MCF 10A (cell line): ENCODE measurements around the gene CHD3. TPM values are rescaled to one million over a fixed set of nuclear protein-coding genes. Genes with fewer than 3 reads are reported as not detected.

Source experiments
- BruUV-seq: library from RNA; stranded (reverse); fragments of 400-500 nt; replicated peaks from 2 replicates; lab custom pipeline; 2021; lab: Mats Ljungman, UMichigan
- CTCF ChIA-PET: fragments of 300-600 bp; sonication (Branson Sonifier 250); formaldehyde crosslinking; extraction: SDS; loops from one replicate; lab custom pipeline; 2021; ENCODE audit warnings: antibody characterized with exemption, inconsistent platforms; lab: Yijun Ruan, JAX
- POLR2A ChIA-PET: fragments of 300-600, 350-650 bp; sonication (Branson Sonifier 250); formaldehyde crosslinking; extraction: SDS; loops from one replicate; lab custom pipeline; 2020; ENCODE audit warnings: antibody characterized with exemption, inconsistent platforms; lab: Yijun Ruan, JAX
- DNase-seq: peaks from one replicate; pipeline ENCODE4 v3.0.0-alpha.2; 2018; ENCODE audit not compliant: unreplicated experiment
- H3K27ac Mint-ChIP-seq: one replicate; pipeline ENCODE4 v1.8.0; 2022; ENCODE audit warnings: mild to moderate bottlenecking, low read depth, mixed read lengths; ENCODE audit not compliant: unreplicated experiment
- H3K27me3 Mint-ChIP-seq: one replicate; pipeline ENCODE4 v1.8.0; 2022; ENCODE audit warnings: mixed read lengths; ENCODE audit not compliant: insufficient read depth, unreplicated experiment
- H3K36me3 Mint-ChIP-seq: one replicate; pipeline ENCODE4 v1.8.0; 2022; ENCODE audit warnings: mild to moderate bottlenecking, moderate library complexity, mixed read lengths; ENCODE audit not compliant: insufficient read depth, unreplicated experiment
- H3K4me1 Mint-ChIP-seq: one replicate; pipeline ENCODE4 v1.8.0; 2022; ENCODE audit warnings: mixed read lengths; ENCODE audit not compliant: insufficient read depth, unreplicated experiment
- H3K4me3 Mint-ChIP-seq: one replicate; pipeline ENCODE4 v1.8.0; 2022; ENCODE audit warnings: mild to moderate bottlenecking, moderate library complexity, mixed read lengths; ENCODE audit not compliant: unreplicated experiment
- H3K9me3 Mint-ChIP-seq: one replicate; pipeline ENCODE4 v1.8.0; 2022; ENCODE audit warnings: mixed read lengths; ENCODE audit not compliant: unreplicated experiment
- CTCF ChIP-seq: fragments of 200-600 bp; IDR thresholded peaks from one replicate; pipeline ENCODE4 v1.8.0; 2022; ENCODE audit warnings: antibody characterized with exemption, mild to moderate bottlenecking; ENCODE audit not compliant: unreplicated experiment
- intact Hi-C: fragments of 100-400 bp; cut with micrococcal nuclease; formaldehyde crosslinking; loops from 2 replicates; pipeline ENCODE4 v1.14.1; 2022
- total RNA-seq: library from RNA; stranded (reverse); gene quantifications from 2 replicates; pipeline ENCODE4 v1.2.3, GENCODE V29; 2022

CHD3 gene
- total RNA-seq, 1 experiment from 2014 or later, result 87.1 TPM

DNA sequence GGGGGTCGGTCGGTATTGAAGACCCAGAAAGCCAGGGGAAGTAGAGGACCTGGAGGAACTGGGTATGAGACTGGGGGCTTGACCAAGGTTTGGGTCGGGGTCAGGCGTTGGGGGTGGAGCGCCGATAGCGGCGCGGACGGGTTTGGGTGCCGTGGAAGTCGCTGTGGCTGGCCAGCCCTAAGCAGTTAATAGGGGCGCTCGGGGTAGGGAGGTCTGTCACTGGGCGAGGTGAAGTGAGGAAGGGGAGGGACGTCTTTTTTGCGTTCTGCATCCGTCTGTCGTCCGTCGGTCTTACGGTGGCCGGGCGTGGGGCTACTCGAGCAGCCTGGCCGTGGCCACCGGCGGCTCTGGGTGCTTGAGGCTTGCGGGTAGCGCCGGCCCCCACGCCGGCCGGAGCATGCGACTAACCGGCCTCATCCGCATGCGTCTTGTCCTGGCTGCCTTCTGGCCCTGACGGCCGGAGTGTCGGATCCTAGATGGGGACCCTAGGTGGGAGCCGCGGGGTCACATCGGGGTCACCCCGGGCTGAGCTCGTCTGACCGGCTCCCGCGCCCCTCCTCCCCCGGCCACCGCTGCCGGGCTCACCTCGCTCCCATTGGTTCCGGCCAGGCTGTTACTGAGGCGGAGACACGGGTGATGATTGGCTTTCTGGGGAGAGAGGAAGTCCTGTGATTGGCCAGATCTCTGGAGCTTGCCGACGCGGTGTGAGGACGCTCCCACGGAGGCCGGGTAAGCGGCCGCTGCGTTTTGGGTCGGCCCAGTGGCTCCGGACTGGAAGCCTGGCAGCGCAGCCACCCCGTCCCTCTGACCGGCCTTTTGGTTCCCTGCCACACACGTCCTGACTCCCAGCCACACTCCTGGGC is 44.1 kb upstream of the CHD3 start:
- H3K27me3 Mint-ChIP-seq, result no peaks in the 10 kb centered on the region
- no peak for TF ChIP-seq CTCF
- CTCF ChIA-PET, result interaction anchor here (0.6 to 2.4 kb wide), 14 partner anchors 10 to 278 kb away, joined by 3 to 17 read pairs (median 4); partner anchors contain the start of genes KDM6B and NAA38
- H3K4me1 Mint-ChIP-seq, result peaks cover 27% of the 10 kb centered on the region
- no peaks in the 10 kb centered on the region for H3K9me3 Mint-ChIP-seq
- BruUV-seq, result TSS peak; percentile 21
- POLR2A ChIA-PET, result interaction anchor here (0.6 to 5.7 kb wide), 23 partner anchors 10 to 601 kb away, joined by 3 to 97 read pairs (median 4); partner anchors contain the start of genes ALOXE3, CNTROB, CYB5D1 and KDM6B
- DNase-seq, result peak; percentile 96
- H3K36me3 Mint-ChIP-seq, result peaks cover 57% of the 10 kb centered on the region
- intact Hi-C loops, result loop anchor here (1.0 kb wide), 1 partner anchor 8 kb away; no protein-coding TSS in a partner anchor
- H3K27ac Mint-ChIP-seq, result peak overlapping the region; percentile 87
- peak overlapping the region; percentile 79 for H3K4me3 Mint-ChIP-seq

- no peak for TF ChIP-seq CTCF
- intact Hi-C loops, result no loop called here
- H3K36me3 Mint-ChIP-seq, result peaks cover 53% of the 10 kb centered on the region
- H3K27me3 Mint-ChIP-seq, result no peaks in the 10 kb centered on the region
- peak overlapping the region; percentile 79 for H3K4me3 Mint-ChIP-seq
- CTCF ChIA-PET, result interaction anchor here (0.5 to 2.4 kb wide), 14 partner anchors 11 to 460 kb away, joined by 3 to 17 read pairs (median 4); partner anchors contain the start of genes KDM6B and NAA38
- no peak for DNase-seq
- no TSS peak for BruUV-seq
- POLR2A ChIA-PET, result interaction anchor here (0.6 to 5.7 kb wide), 17 partner anchors 11 to 600 kb away, joined by 3 to 97 read pairs (median 4); partner anchors contain the start of genes ALOXE3, CNTROB, CYB5D1 and KDM6B
- H3K9me3 Mint-ChIP-seq, result no peaks in the 10 kb centered on the region
- H3K27ac Mint-ChIP-seq, result no peak overlapping the region
- H3K4me1 Mint-ChIP-seq, result peaks cover 20% of the 10 kb centered on the region
Measured at GRCh38 chr17:7845359-7846062, 43.1 kb upstream of the CHD3 start.

GRCh38 chr17:7846063-7846735 is 42.4 kb upstream of the CHD3 start:
- no peak for DNase-seq
- no peak overlapping the region for H3K4me3 Mint-ChIP-seq
- ChIA-PET CTCF (interaction anchor here (0.5 to 2.4 kb wide), 6 partner anchors 11 to 459 kb away, joined by 3 to 17 read pairs (median 4); partner anchors contain the start of gene KDM6B), POLR2A (interaction anchor here (4.9 kb wide), 1 partner anchor 11 kb away, joined by 97 read pairs; the partner anchor contains the start of gene KDM6B)
- intact Hi-C loops, result no loop called here
- H3K4me1 Mint-ChIP-seq, result peaks cover 13% of the 10 kb centered on the region
- no peak for TF ChIP-seq CTCF
- no peaks in the 10 kb centered on the region for H3K27me3 Mint-ChIP-seq
- peaks cover 56% of the 10 kb centered on the region for H3K36me3 Mint-ChIP-seq
- no peak overlapping the region for H3K27ac Mint-ChIP-seq
- no TSS peak for BruUV-seq
- H3K9me3 Mint-ChIP-seq, result no peaks in the 10 kb centered on the region
